Loucy (cell line): ENCODE results near the gene PTGDR2.

Experiments used
- EZH2phosphoT487 ChIP-seq: fragments of 200-600 bp; IDR thresholded peaks from 2 replicates; pipeline ENCODE4 v1.6.1; 2018; ENCODE audit warnings: antibody characterized with exemption, mild to moderate bottlenecking, moderate library complexity, borderline replicate concordance
- TF ChIP-seq, protein P1 (sequence below): fragments of 200-600 bp; sonication (generic); conservative IDR thresholded peaks from 2 replicates; pipeline ENCODE4 v1.5.1; 2014; ENCODE audit warnings: mild to moderate bottlenecking, antibody characterized with exemption, low read length

DNA sequence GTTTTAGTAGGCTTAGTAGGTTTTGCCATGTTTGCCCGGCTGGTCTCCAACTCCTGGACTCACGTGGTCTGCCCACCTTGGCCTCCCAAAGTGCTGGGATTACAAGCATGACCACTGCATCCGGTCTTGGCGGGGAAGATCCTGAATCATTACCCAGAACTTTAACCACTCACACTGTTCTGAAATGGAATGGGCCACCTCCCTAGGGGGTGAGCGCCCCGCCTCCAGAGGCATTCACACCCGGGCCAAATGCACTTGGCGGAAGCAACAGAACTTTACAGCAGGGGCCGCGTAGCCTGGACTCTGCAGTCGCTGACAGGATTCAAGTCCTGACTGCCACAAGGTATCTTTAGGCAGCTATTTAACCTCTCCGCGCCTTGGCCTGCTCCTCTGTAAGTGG lies 8.5 kb downstream of the PTGDR2 start:
- TF ChIP-seq, protein P1, sequence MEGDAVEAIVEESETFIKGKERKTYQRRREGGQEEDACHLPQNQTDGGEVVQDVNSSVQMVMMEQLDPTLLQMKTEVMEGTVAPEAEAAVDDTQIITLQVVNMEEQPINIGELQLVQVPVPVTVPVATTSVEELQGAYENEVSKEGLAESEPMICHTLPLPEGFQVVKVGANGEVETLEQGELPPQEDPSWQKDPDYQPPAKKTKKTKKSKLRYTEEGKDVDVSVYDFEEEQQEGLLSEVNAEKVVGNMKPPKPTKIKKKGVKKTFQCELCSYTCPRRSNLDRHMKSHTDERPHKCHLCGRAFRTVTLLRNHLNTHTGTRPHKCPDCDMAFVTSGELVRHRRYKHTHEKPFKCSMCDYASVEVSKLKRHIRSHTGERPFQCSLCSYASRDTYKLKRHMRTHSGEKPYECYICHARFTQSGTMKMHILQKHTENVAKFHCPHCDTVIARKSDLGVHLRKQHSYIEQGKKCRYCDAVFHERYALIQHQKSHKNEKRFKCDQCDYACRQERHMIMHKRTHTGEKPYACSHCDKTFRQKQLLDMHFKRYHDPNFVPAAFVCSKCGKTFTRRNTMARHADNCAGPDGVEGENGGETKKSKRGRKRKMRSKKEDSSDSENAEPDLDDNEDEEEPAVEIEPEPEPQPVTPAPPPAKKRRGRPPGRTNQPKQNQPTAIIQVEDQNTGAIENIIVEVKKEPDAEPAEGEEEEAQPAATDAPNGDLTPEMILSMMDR: no peak
- TF ChIP-seq EZH2phosphoT487: no peak
